Right kidney (tissue), 1 donor: ENCODE measurements around the gene GFI1.
A peak's percentile ranks its signal among the peaks of the same experiment; 100 is the strongest.

Experiments used
- DNase-seq: peaks from one replicate; pipeline ENCODE4 v3.0.0-alpha.2; 2016

GFI1 gene

GRCh38 chr1:92488416-92488815 lies 1.7 kb upstream of the GFI1 start:
- DNase-seq = no peak

GRCh38 chr1:92487078-92487605 lies 417 bp upstream of the GFI1 start:
- peak; percentile 20 for DNase-seq

GRCh38 chr1:92485381-92486250 lies 1.1 kb downstream of the GFI1 start:
- peak; percentile 69 for DNase-seq

GRCh38 chr1:92484472-92485380 lies 2.0 kb downstream of the GFI1 start:
- DNase-seq = peak; percentile 85

GRCh38 chr1:92483610-92484471 lies 2.9 kb downstream of the GFI1 start:
- no peak for DNase-seq

GRCh38 chr1:92482665-92483609 lies 3.8 kb downstream of the GFI1 start:
- DNase-seq = peak; percentile 79

GRCh38 chr1:92481971-92482664 lies 4.6 kb downstream of the GFI1 start:
- peak; percentile 74 for DNase-seq

GRCh38 chr1:92481599-92481925 lies 5.2 kb downstream of the GFI1 start:
- DNase-seq = no peak

- peak; percentile 73 for DNase-seq
These were observed 5.7 kb downstream of the GFI1 start for GRCh38 chr1:92480813-92481598.

- DNase-seq = peak; percentile 63
These were observed 6.4 kb downstream of the GFI1 start for GRCh38 chr1:92480200-92480812.

- no peak for DNase-seq
These were observed 7.1 kb downstream of the GFI1 start for GRCh38 chr1:92479587-92479986.

GRCh38 chr1:92478393-92478792 lies 8.3 kb downstream of the GFI1 start:
- DNase-seq = no peak

GRCh38 chr1:92476071-92476631 lies 10.6 kb downstream of the GFI1 start:
- DNase-seq = peak; percentile 8

GRCh38 chr1:92475029-92475428 lies 11.7 kb downstream of the GFI1 start:
- no peak for DNase-seq

GRCh38 chr1:92473781-92474495 lies 12.8 kb downstream of the GFI1 start:
- no peak for DNase-seq

- DNase-seq = no peak
These were observed 16.5 kb downstream of the GFI1 start for GRCh38 chr1:92470216-92470615.

- no peak for DNase-seq
These were observed 19.9 kb downstream of the GFI1 start for GRCh38 chr1:92466683-92467352.
